Measurements from ENCODE around the gene RASGRP2.

Gene RASGRP2

GRCh38 chr11:64753019-64753379 is 9.1 kb upstream of the RASGRP2 start (continued):
- TF ChIP-seq ZNF580 (tag by site-specific recombination; IDR thresholded peaks at IDR 0.05), result no peak

- no peak overlapping the region for H3K4me3 ChIP-seq (ENCODE audit: low read depth, low read length)
- no peak overlapping the region for H3K27ac ChIP-seq (ENCODE audit: extremely low read depth, low read depth, low read length)
- peaks cover 0 to 3% of the 10 kb centered on the region in 2 experiments; a peak in 1 of 3 replicates for H3K36me3 ChIP-seq (ENCODE audit: control insufficient read depth in 2 of 2, insufficient read depth in 1 of 2, low read length in 2 of 2)
- CTCF ChIA-PET, result interaction anchor here (0.6 to 1.7 kb wide), 4 partner anchors 9 to 263 kb away, joined by 4 to 15 read pairs (median 4); partner anchors contain the start of gene RASGRP2
- TF ChIP-seq ZNF76 (tag by site-specific recombination; IDR thresholded peaks at IDR 0.05; ENCODE audit: borderline replicate concordance, low read depth) (no peak), ZBTB17 (tag by site-specific recombination; IDR thresholded peaks at IDR 0.05) (peak; percentile 65; the same call in 1 of the 2 replicates), ZNF677 (tag by site-specific recombination; IDR thresholded peaks at IDR 0.05) (no peak), ZNF335 (tag by site-specific recombination; conservative IDR thresholded peaks at IDR 0.05) (no peak)
- H3K4me1 ChIP-seq (ENCODE audit: control insufficient read depth, insufficient read depth, low read length), result no peaks in the 10 kb centered on the region
- POLR2A ChIA-PET, result interaction anchor here (0.6 to 0.7 kb wide), 2 partner anchors 26 to 581 kb away, joined by 3 read pairs; partner anchors contain the start of genes DPF2 and SF1
- H3K9me3 ChIP-seq (ENCODE audit: control insufficient read depth, insufficient read depth, low read depth, low read length), result no peaks in the 10 kb centered on the region
Observed at GRCh38 chr11:64752175-64752970, 8.4 kb upstream of the RASGRP2 start.

GRCh38 chr11:64751580-64751979 is 7.6 kb upstream of the RASGRP2 start:
- Histone ChIP-seq H3K4me3 (ENCODE audit: low read depth, low read length) (no peak overlapping the region), H3K27ac (ENCODE audit: extremely low read depth, low read depth, low read length) (no peak overlapping the region), H3K36me3 (ENCODE audit: control insufficient read depth in 2 of 2, insufficient read depth in 1 of 2, low read length in 2 of 2) (peaks cover 0 to 3% of the 10 kb centered on the region in 2 experiments; a peak in 1 of 3 replicates), H3K9me3 (ENCODE audit: control insufficient read depth, insufficient read depth, low read depth, low read length) (no peaks in the 10 kb centered on the region), H3K4me1 (ENCODE audit: control insufficient read depth, insufficient read depth, low read length) (no peaks in the 10 kb centered on the region)
- TF ChIP-seq ZBTB48 (tag by site-specific recombination; IDR thresholded peaks at IDR 0.05), result no peak
- ChIA-PET CTCF (interaction anchor here (0.6 to 1.7 kb wide), 5 partner anchors 8 to 262 kb away, joined by 3 to 15 read pairs (median 4); partner anchors contain the start of gene RASGRP2), POLR2A (interaction anchor here (0.6 kb wide), 1 partner anchor 582 kb away, joined by 3 read pairs; the partner anchor contains the start of gene DPF2)

- POLR2A ChIA-PET, result no interaction called here
- CTCF ChIA-PET, result interaction anchor here (0.7 to 1.7 kb wide), 2 partner anchors 10 to 46 kb away, joined by 3 read pairs; no protein-coding TSS in a partner anchor
- no peak overlapping the region for H3K4me3 ChIP-seq (ENCODE audit: low read depth, low read length)
Observed at GRCh38 chr11:64751136-64751535, 7.2 kb upstream of the RASGRP2 start.

GRCh38 chr11:64750361-64751054 is 6.6 kb upstream of the RASGRP2 start:
- ChIA-PET POLR2A (no interaction called here), CTCF (interaction anchor here (0.7 to 1.7 kb wide), 2 partner anchors 10 to 45 kb away, joined by 3 read pairs; no protein-coding TSS in a partner anchor)
- H3K4me1 ChIP-seq (ENCODE audit: control insufficient read depth, insufficient read depth, low read length), result no peaks in the 10 kb centered on the region
- peaks cover 0 to 3% of the 10 kb centered on the region in 2 experiments; a peak in 1 of 3 replicates for H3K36me3 ChIP-seq (ENCODE audit: control insufficient read depth in 2 of 2, insufficient read depth in 1 of 2, low read length in 2 of 2)
- H3K9me3 ChIP-seq (ENCODE audit: control insufficient read depth, insufficient read depth, low read depth, low read length), result no peaks in the 10 kb centered on the region
- no peak overlapping the region for H3K4me3 ChIP-seq (ENCODE audit: low read depth, low read length)
- H3K27ac ChIP-seq (ENCODE audit: extremely low read depth, low read depth, low read length), result no peak overlapping the region
- TF ChIP-seq ZFP41 (tag by site-specific recombination; IDR thresholded peaks at IDR 0.05; ENCODE audit: borderline replicate concordance) (no peak), ZNF404 (tag by site-specific recombination; IDR thresholded peaks at IDR 0.05) (no peak), ATF2 (tag by site-specific recombination; IDR thresholded peaks at IDR 0.05; ENCODE audit: low read depth) (no peak), ZNF791 (tag by site-specific recombination; IDR thresholded peaks at IDR 0.05) (no peak), BCL11B (tag by site-specific recombination; IDR thresholded peaks at IDR 0.05; ENCODE audit: low read depth) (no peak), ZNF558 (tag by site-specific recombination; IDR thresholded peaks at IDR 0.05) (no peak), ZFP3 (tag by site-specific recombination; IDR thresholded peaks at IDR 0.05; ENCODE audit: low read depth) (no peak), ZNF341 (tag by site-specific recombination; IDR thresholded peaks at IDR 0.05; ENCODE audit: low read depth) (no peak), MYNN (tag by site-specific recombination; IDR thresholded peaks at IDR 0.05; ENCODE audit: borderline replicate concordance) (no peak)

More at GRCh38 chr11:64751136-64751535, 7.2 kb upstream of the RASGRP2 start:
- TF ChIP-seq ELK4 (IDR thresholded peaks at IDR 0.05; ENCODE audit: borderline replicate concordance, low read depth, low read length), result no peak
- Histone ChIP-seq H3K36me3 (ENCODE audit: control insufficient read depth in 2 of 2, insufficient read depth in 1 of 2, low read length in 2 of 2) (peaks cover 0 to 3% of the 10 kb centered on the region in 2 experiments; a peak in 1 of 3 replicates), H3K9me3 (ENCODE audit: control insufficient read depth, insufficient read depth, low read depth, low read length) (no peaks in the 10 kb centered on the region), H3K4me1 (ENCODE audit: control insufficient read depth, insufficient read depth, low read length) (no peaks in the 10 kb centered on the region), H3K27ac (ENCODE audit: extremely low read depth, low read depth, low read length) (no peak overlapping the region)

Data from HEK293 (cell line).